GM23248 (cell line): ENCODE results near the gene MTRR. TPM values are rescaled to one million over a fixed set of nuclear protein-coding genes. Genes with fewer than 3 reads are reported as not detected.

Experiments used
- DNase-seq: peaks from one replicate; pipeline ENCODE4 v3.0.0-alpha.2; 2015
- H2AFZ ChIP-seq: fragments of 200-600 bp; sonication (generic); 2 replicates; pipeline ENCODE4 v1.6.1; 2016; ENCODE audit warnings: antibody characterized with exemption
- H3F3A ChIP-seq: fragments of 200-600 bp; sonication (generic); 2 replicates; pipeline ENCODE4 v1.6.1; 2016; ENCODE audit warnings: mild to moderate bottlenecking, antibody characterized with exemption, mixed run types; ENCODE audit not compliant: insufficient read depth
- H3K27ac ChIP-seq: fragments of 200-600 bp; sonication (generic); 2 replicates; pipeline ENCODE4 v1.5.1; 2016; ENCODE audit warnings: mild to moderate bottlenecking
- H3K27me3 ChIP-seq: fragments of 200-600 bp; sonication (generic); replicated peaks from 2 replicates; pipeline ENCODE4 v1.6.1; 2016; ENCODE audit warnings: mild to moderate bottlenecking; ENCODE audit not compliant: insufficient read depth
- H3K36me3 ChIP-seq: fragments of 200-600 bp; sonication (generic); 2 replicates; pipeline ENCODE4 v1.6.1; 2016; ENCODE audit warnings: low read depth, mild to moderate bottlenecking
- H3K4me1 ChIP-seq: fragments of 200-600 bp; sonication (generic); 2 replicates; pipeline ENCODE4 v1.6.1; 2016; ENCODE audit warnings: mild to moderate bottlenecking; ENCODE audit not compliant: insufficient read depth
- H3K4me2 ChIP-seq: fragments of 200-600 bp; sonication (generic); one replicate; pipeline ENCODE4 v1.6.1; 2016; ENCODE audit warnings: mild to moderate bottlenecking; ENCODE audit not compliant: unreplicated experiment
- H3K4me3 ChIP-seq: fragments of 200-600 bp; sonication (generic); 2 replicates; pipeline ENCODE4 v1.5.1; 2016; ENCODE audit warnings: mild to moderate bottlenecking
- H3K79me2 ChIP-seq: fragments of 200-600 bp; sonication (generic); 2 replicates; pipeline ENCODE4 v1.6.1; 2016; ENCODE audit warnings: mild to moderate bottlenecking; ENCODE audit not compliant: insufficient read depth
- H3K9ac ChIP-seq: fragments of 200-600 bp; sonication (generic); 2 replicates; pipeline ENCODE4 v1.6.1; 2016; ENCODE audit warnings: mild to moderate bottlenecking
- H3K9me2 ChIP-seq: fragments of 200-600 bp; sonication (generic); 2 replicates; pipeline ENCODE4 v1.6.1; 2016; ENCODE audit warnings: mixed run types, mild to moderate bottlenecking, moderate library complexity; ENCODE audit not compliant: insufficient read depth
- H3K9me3 ChIP-seq: fragments of 200-600 bp; sonication (generic); one replicate; pipeline ENCODE4 v1.6.1; 2017; ENCODE audit warnings: low read depth
- H4K20me1 ChIP-seq: fragments of 200-600 bp; sonication (generic); 2 replicates; pipeline ENCODE4 v1.6.0; 2016; ENCODE audit not compliant: insufficient read depth
- EZH2 ChIP-seq: fragments of 200-600 bp; sonication (generic); IDR thresholded peaks from 2 replicates; pipeline ENCODE4 v1.6.1; 2018; ENCODE audit warnings: antibody characterized with exemption, mild to moderate bottlenecking; ENCODE audit not compliant: insufficient read depth, poor library complexity, severe bottlenecking
- EZH2phosphoT487 ChIP-seq: fragments of 200-600 bp; sonication (generic); IDR thresholded peaks from 2 replicates; pipeline ENCODE4 v1.6.1; 2018; ENCODE audit warnings: antibody characterized with exemption, moderate library complexity, mild to moderate bottlenecking, low read depth; ENCODE audit not compliant: insufficient read depth
- WGBS, 2 experiments: methylation state at CpG; one replicate each; pipeline ENCODE4 v1.1.6; 2015 to 2017; ENCODE audit warnings: low lambda C conversion rate in 2 of 2, low coverage in 1 of 2; ENCODE audit errors: missing lambda C conversion rate in 2 of 2; 5-methylcytosine and 5-hydroxymethylcytosine counted together
- in situ Hi-C: fragments of 300-500 bp; cut with MboI; formaldehyde crosslinking; loops from 2 replicates; pipeline ENCODE4 v1.15.0; 2020
- polyA plus RNA-seq: library from polyadenylated mRNA; unstranded; fragments of >200 nt; fragmentation: Nextera tagmentation; extraction: Ambion mirVana; gene quantifications from 2 replicates; pipeline ENCODE4 v1.2.1, GENCODE V29; 2016
- total RNA-seq: library from RNA; depleted of rRNA; stranded (reverse); fragments of >200 nt; shearing (Covaris generic); gene quantifications from 2 replicates; pipeline ENCODE4 v1.2.3, GENCODE V29; 2014; rRNA removed

Gene MTRR
- total RNA-seq (29.3 and 44.0 TPM in 2 replicates), polyA plus RNA-seq (27.4 and 27.6 TPM in 2 replicates)

DNA sequence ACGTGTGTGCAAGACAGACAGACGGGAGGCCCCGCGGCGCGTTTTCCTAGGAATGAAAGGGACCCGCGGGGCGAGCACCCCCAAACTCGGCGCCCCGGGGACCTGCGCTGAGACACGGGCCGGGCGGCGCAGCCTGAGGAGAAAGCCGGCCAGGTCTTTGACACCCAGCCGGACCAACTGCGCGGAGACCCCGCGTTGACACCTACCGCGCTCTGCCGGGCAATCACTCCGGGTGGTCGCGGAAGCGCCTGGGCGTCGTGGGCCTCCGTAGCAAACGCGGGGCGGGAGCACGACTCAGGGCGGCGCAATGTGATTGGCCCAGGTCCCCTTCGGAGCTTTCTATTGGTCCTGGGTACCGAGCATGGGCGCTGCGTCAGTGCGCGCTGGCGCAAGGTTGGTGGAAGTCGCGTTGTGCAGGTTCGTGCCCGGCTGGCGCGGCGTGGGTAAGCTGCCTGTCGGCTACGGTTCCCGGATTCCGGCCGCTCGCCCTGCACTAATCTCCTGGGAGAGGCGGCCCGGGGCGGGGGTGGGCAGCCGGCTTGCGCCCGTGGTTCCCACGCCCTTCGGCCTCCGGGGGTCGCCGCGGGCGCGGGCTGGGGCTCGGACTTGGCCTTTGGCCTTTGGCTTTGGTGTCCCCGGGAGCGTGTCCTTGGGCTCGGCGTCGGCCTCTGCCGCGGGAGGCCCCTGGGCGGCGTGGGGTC is at the start of gene MTRR, which contains the start of gene FASTKD3:
Gene MTRR, plus strand, starts transcription at position 376 of the 701 bp plus-strand sequence. CDS start 1,647 bp downstream, outside the sequence.
Gene FASTKD3, minus strand, starts transcription at position 259 of the 701 bp plus-strand sequence. CDS start 948 bp downstream, outside the sequence.
- H3K4me3 ChIP-seq, result peak within 1 kb of the TSS; percentile 96
- peak within 1 kb of the TSS; percentile 97 for H3K9ac ChIP-seq
- H3K4me2 ChIP-seq, result peak within 1 kb of the TSS; percentile 100
- in situ Hi-C loops, result no loop called here
- peaks cover 20% of the 10 kb centered on the region for H3K4me1 ChIP-seq
- H3F3A ChIP-seq, result no peaks in the 10 kb centered on the region
- no peaks in the 10 kb centered on the region for H3K9me3 ChIP-seq
- H3K27ac ChIP-seq, result peak within 1 kb of the TSS; percentile 77
- no peaks in the 10 kb centered on the region for H3K27me3 ChIP-seq
- peaks cover 78% of the 10 kb centered on the region for H3K79me2 ChIP-seq
- H3K36me3 ChIP-seq, result peaks cover 11% of the 10 kb centered on the region
- 0 to 1% methylated on average over 71 to 73 of the region's 83 CpGs for WGBS, 2 experiments
- TF ChIP-seq EZH2 (no peak), EZH2phosphoT487 (no peak)
- peak within 1 kb of the TSS; percentile 98 for H2AFZ ChIP-seq
- peak; percentile 98 for DNase-seq
- H4K20me1 ChIP-seq, result no peaks in the 10 kb centered on the region
- no peaks in the 10 kb centered on the region for H3K9me2 ChIP-seq

DNA sequence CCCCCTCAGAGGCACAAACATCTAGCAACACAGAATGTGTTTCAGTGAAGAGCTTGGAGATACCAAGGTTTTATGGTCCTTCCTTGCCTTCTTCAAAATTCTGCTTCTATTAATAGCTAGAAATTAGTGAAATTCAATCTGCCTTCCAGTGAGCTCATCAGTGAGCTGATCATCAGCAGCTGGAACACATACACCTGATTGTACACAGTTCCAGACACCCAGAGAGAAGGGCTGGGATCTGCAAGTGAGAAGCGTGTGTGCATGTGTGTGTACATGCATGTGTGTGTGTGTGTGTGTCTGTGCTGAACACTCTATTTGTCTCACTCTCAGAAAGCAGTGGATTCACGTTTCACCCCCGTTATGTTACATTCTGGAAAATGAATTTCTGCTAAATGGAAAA is 46.5 kb upstream of the MTRR start:
- in situ Hi-C loops, result no loop called here
- 32 to 33% methylated on average over 3 of the region's 3 CpGs for WGBS, 2 experiments

DNA sequence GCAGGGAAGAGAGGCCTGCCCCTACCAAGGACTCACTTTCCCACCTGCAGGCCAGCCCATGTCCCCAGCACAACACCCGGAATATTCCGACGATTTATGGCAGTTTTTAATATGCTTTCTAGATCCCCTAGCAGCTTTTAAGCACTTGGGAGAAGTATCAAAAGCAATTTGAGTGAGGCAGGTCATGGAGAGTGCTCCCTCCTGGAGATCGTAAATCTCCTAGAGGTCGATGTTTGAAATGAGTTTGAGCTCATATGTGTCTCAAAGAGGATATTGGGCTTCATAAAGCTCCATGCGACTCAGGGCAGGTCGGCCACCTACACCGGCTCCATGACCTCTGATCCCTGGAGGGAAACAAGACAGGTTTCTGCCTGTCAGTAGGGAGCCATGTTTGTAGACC is 45.4 kb upstream of the MTRR start:
- Histone ChIP-seq H3K79me2 (no peaks in the 10 kb centered on the region), H3K4me3 (no peak overlapping the region), H3K4me2 (no peak overlapping the region), H3K9me2 (no peaks in the 10 kb centered on the region), H2AFZ (no peak overlapping the region), H3K4me1 (no peaks in the 10 kb centered on the region), H3K27me3 (peaks cover 3% of the 10 kb centered on the region; the same call in 1 of the 2 replicates), H3K9me3 (no peaks in the 10 kb centered on the region), H4K20me1 (no peaks in the 10 kb centered on the region), H3K27ac (no peak overlapping the region), H3K36me3 (no peaks in the 10 kb centered on the region), H3F3A (no peaks in the 10 kb centered on the region), H3K9ac (no peak overlapping the region)
- no peak for DNase-seq
- 49% methylated on average over 8 of the region's 8 CpGs for WGBS, 2 experiments
- in situ Hi-C loops, result no loop called here
- no peak for TF ChIP-seq EZH2phosphoT487

More for the DNA sequence above, 46.5 kb upstream of the MTRR start:
- H3K9ac ChIP-seq, result no peak overlapping the region
- no peak overlapping the region for H3K4me2 ChIP-seq
- H3K27ac ChIP-seq, result no peak overlapping the region
- no peak for DNase-seq
- H3K36me3 ChIP-seq, result no peaks in the 10 kb centered on the region
- no peaks in the 10 kb centered on the region for H3K4me1 ChIP-seq
- no peaks in the 10 kb centered on the region for H3K9me2 ChIP-seq
- no peaks in the 10 kb centered on the region for H4K20me1 ChIP-seq
- peaks cover 3% of the 10 kb centered on the region; the same call in 1 of the 2 replicates for H3K27me3 ChIP-seq
- H3K79me2 ChIP-seq, result no peaks in the 10 kb centered on the region
- no peaks in the 10 kb centered on the region for H3K9me3 ChIP-seq
- no peak overlapping the region for H3K4me3 ChIP-seq
- H3F3A ChIP-seq, result no peaks in the 10 kb centered on the region
- TF ChIP-seq EZH2 (no peak), EZH2phosphoT487 (no peak)
- H2AFZ ChIP-seq, result no peak overlapping the region

DNA sequence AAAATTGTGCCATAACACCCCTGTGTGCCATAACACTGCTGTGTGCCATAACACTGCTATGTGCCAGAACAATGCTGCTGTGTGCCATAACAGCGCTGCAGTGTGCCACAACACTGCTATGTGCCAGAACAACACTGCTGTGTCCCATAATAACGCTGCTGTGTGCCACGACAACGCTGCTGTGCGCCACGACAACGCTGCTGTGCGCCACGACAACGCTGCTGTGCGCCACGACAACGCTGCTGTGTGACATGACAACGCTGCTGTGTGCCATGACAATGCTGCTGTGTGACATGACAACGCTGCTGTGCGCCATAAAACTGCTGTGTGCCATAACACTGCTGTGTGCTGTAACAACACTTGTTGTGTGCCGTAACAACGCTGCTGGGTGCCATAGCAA is 44.0 kb upstream of the MTRR start:
- no peak overlapping the region for H3K4me3 ChIP-seq
- no peak for DNase-seq
- no peaks in the 10 kb centered on the region for H3K79me2 ChIP-seq
- WGBS, 2 experiments, result 76 to 77% methylated on average over 18 of the region's 18 CpGs
- no peak overlapping the region for H2AFZ ChIP-seq
- H3K27me3 ChIP-seq, result peaks cover 3% of the 10 kb centered on the region; the same call in 1 of the 2 replicates
- TF ChIP-seq EZH2phosphoT487 (no peak), EZH2 (no peak)
- no peaks in the 10 kb centered on the region for H3K9me2 ChIP-seq
- H3F3A ChIP-seq, result no peaks in the 10 kb centered on the region
- no peak overlapping the region for H3K27ac ChIP-seq
- in situ Hi-C loops, result no loop called here
- no peaks in the 10 kb centered on the region for H4K20me1 ChIP-seq
- H3K4me2 ChIP-seq, result no peak overlapping the region
- no peak overlapping the region for H3K9ac ChIP-seq
- no peaks in the 10 kb centered on the region for H3K36me3 ChIP-seq
- no peaks in the 10 kb centered on the region for H3K4me1 ChIP-seq
- no peaks in the 10 kb centered on the region for H3K9me3 ChIP-seq
